ENCODE results near the gene ITPKB.
A peak's percentile ranks its signal among the peaks of the same experiment; 100 is the strongest.

The ITPKB gene

GRCh38 chr1:226702957-226703831, 35.9 kb downstream of the ITPKB start:
- peak; percentile 44 for DNase-seq

GRCh38 chr1:226702318-226702956, 36.6 kb downstream of the ITPKB start:
- DNase-seq = no peak

GRCh38 chr1:226700861-226701260, 38.2 kb downstream of the ITPKB start:
- no peak for DNase-seq

GRCh38 chr1:226699166-226699565, 39.9 kb downstream of the ITPKB start:
- no peak for DNase-seq

GRCh38 chr1:226698659-226699058, 40.4 kb downstream of the ITPKB start:
- DNase-seq = no peak

GRCh38 chr1:226697929-226698544, 41.0 kb downstream of the ITPKB start:
- no peak for DNase-seq

- no peak for DNase-seq
Observed at GRCh38 chr1:226697151-226697928, 41.7 kb downstream of the ITPKB start.

- DNase-seq = no peak
Observed at GRCh38 chr1:226696547-226696946, 42.5 kb downstream of the ITPKB start.

GRCh38 chr1:226695335-226695900, 43.7 kb downstream of the ITPKB start:
- DNase-seq = no peak

GRCh38 chr1:226692823-226693222, 46.3 kb downstream of the ITPKB start:
- no peak for DNase-seq

GRCh38 chr1:226692051-226692792, 46.9 kb downstream of the ITPKB start:
- no peak for DNase-seq

GRCh38 chr1:226691247-226691646, 47.8 kb downstream of the ITPKB start:
- DNase-seq = no peak

- DNase-seq = peak; percentile 81
Observed at GRCh38 chr1:226690460-226690982, 48.6 kb downstream of the ITPKB start.

- DNase-seq = no peak
Observed at GRCh38 chr1:226688808-226689207, 50.3 kb downstream of the ITPKB start.

GRCh38 chr1:226688056-226688748, 50.9 kb downstream of the ITPKB start:
- no peak for DNase-seq

- DNase-seq = no peak
Observed at GRCh38 chr1:226687426-226687825, 51.7 kb downstream of the ITPKB start.

GRCh38 chr1:226686440-226687425, 52.3 kb downstream of the ITPKB start:
- DNase-seq = no peak

GRCh38 chr1:226685196-226685820, 53.8 kb downstream of the ITPKB start:
- no peak for DNase-seq

- no peak for DNase-seq
Observed at GRCh38 chr1:226684026-226684425, 55.1 kb downstream of the ITPKB start.
